K562 (cell line): Measurements from ENCODE around the gene GRIN2D.

Experiments used
- CEBPG ChIP-seq, 3 experiments: fragments of 200-800 bp in 1 of 3; sonication (Bioruptor generic) in 1 of 3; sonication (generic) in 1 of 3; formaldehyde crosslinking in 1 of 3; IDR thresholded peaks in 2 of 3; conservative IDR thresholded peaks in 1 of 3; 2 replicates each; pipeline versions ENCODE4 v1.6.1 to v1.8.0; 2016 to 2022; ENCODE audit warnings: missing compliant biosample characterization in 2 of 3, missing genetic modification characterization in 2 of 3, mild to moderate bottlenecking in 1 of 3, missing genetic modification reagents in 1 of 3
- EGR1 ChIP-seq: fragments of 450-650 bp; conservative IDR thresholded peaks from 2 replicates; pipeline ENCODE4 v1.6.1; 2017; ENCODE audit warnings: mild to moderate bottlenecking
- GABPA ChIP-seq: fragments of 200-800 bp; sonication (Bioruptor generic); conservative IDR thresholded peaks from 2 replicates; pipeline ENCODE4 v1.6.1; 2016; ENCODE audit warnings: low read depth, missing genetic modification characterization, missing compliant biosample characterization
- HDAC2 ChIP-seq: fragments of 450-650 bp; IDR thresholded peaks from 2 replicates; pipeline ENCODE4 v1.6.1; 2016; ENCODE audit warnings: mild to moderate bottlenecking
- HEY1 ChIP-seq: fragments of 250-450 bp; sonication (Bioruptor Pico); IDR thresholded peaks from 2 replicates; pipeline ENCODE4 v1.5.0; 2020; ENCODE audit warnings: mild to moderate bottlenecking, moderate library complexity, borderline replicate concordance
- HNRNPK ChIP-seq: fragments of 200-400 bp; formaldehyde crosslinking; IDR thresholded peaks from one replicate; pipeline ENCODE4 v1.6.1; 2018; ENCODE audit warnings: mild to moderate bottlenecking, low read depth, low read length; ENCODE audit not compliant: poor library complexity, severe bottlenecking
- JUN ChIP-seq, 2 experiments: sonication (generic) in 1 of 2; formaldehyde crosslinking in 1 of 2; IDR thresholded peaks; 2 replicates each; pipeline versions ENCODE4 v1.6.1 to v1.8.0; 2012 to 2022; ENCODE audit warnings: borderline replicate concordance in 2 of 2, mild to moderate bottlenecking in 2 of 2, improper control_type of control experiment in 1 of 2, low read depth in 1 of 2, low read length in 1 of 2, missing genetic modification reagents in 1 of 2
- NR0B1 ChIP-seq: fragments of 450-650 bp; IDR thresholded peaks from one replicate; pipeline ENCODE4 v1.6.1; 2018; ENCODE audit warnings: mild to moderate bottlenecking, moderate library complexity; ENCODE audit not compliant: partially characterized antibody
- RBM22 ChIP-seq: fragments of 200-400 bp; formaldehyde crosslinking; IDR thresholded peaks from 2 replicates; pipeline ENCODE4 v1.6.1; 2018; ENCODE audit warnings: low read length, low read depth; ENCODE audit not compliant: poor library complexity, severe bottlenecking
- SMC3 ChIP-seq: conservative IDR thresholded peaks from 2 replicates; pipeline ENCODE4 v1.6.1; 2011; ENCODE audit warnings: low read depth, low read length, improper control_type of control experiment; ENCODE audit not compliant: insufficient read depth
- ZFPM2 ChIP-seq: fragments of 250-450 bp; sonication (Bioruptor Pico); IDR thresholded peaks from 2 replicates; pipeline ENCODE4 v1.5.1; 2022; ENCODE audit warnings: mild to moderate bottlenecking
- ZFX ChIP-seq: sonication (generic); formaldehyde crosslinking; IDR thresholded peaks from 2 replicates; pipeline ENCODE4 v1.8.0; 2022; ENCODE audit warnings: mild to moderate bottlenecking, missing genetic modification reagents, moderate library complexity
- TF ChIP-seq, protein P1 (sequence below): sonication (generic); formaldehyde crosslinking; IDR thresholded peaks from 2 replicates; pipeline ENCODE4 v1.9.0; 2022; ENCODE audit warnings: mild to moderate bottlenecking, missing genetic modification reagents
- TF ChIP-seq, protein P2 (sequence below), 3 experiments: IDR thresholded peaks in 2 of 3; conservative IDR thresholded peaks in 1 of 3; 2 replicates each; pipeline ENCODE4 v1.5.1; 2011 to 2012; ENCODE audit warnings: low read length in 3 of 3, mild to moderate bottlenecking in 3 of 3, control low read depth in 2 of 3, improper control_type of control experiment in 1 of 3, inconsistent platforms in 1 of 3, low read depth in 1 of 3, mixed read lengths in 1 of 3, moderate library complexity in 1 of 3; ENCODE audit not compliant: insufficient read depth in 2 of 3

DNA sequence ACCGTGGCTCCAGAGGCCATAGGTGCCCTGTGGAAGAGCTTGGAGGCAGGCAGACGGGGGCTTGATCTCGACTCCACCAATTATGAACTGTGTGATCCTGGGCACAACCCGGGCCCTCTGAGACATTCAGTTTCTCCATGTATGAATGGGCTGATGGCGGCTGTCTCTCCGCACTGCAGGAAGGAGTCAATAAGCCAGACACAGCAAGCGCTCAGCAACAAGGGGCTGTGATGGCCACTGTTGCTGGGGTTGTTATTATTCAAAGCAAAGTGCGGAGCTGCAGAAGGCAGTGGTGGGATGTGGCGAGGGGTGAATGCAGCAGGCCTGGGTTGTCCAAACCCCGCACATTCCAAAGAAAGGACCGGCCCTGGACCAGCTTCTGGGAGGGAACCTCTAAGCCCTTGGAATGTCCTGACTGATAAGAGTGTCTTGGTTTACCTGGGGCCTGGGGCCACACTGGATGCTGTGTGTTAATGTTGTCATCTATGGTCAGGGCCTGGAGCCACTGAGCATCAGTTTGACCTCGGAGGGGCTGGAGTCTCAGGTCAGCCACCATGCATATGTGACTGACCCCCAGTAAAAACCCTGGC lies 38.0 kb upstream of the GRIN2D start:
- TF ChIP-seq JUN (IDR thresholded peaks at IDR 0.05; ENCODE audit: borderline replicate concordance, low read depth, low read length): no peak
- TF ChIP-seq JUN (CRISPR knock-in tag; IDR thresholded peaks at IDR 0.05; ENCODE audit: borderline replicate concordance): no peak
- TF ChIP-seq GABPA: no peak
- TF ChIP-seq ZFX (CRISPR knock-in tag): no peak
- no peak for TF ChIP-seq SMC3
- no peak for TF ChIP-seq ZFPM2 (CRISPR knock-in tag)
- TF ChIP-seq, protein P1, sequence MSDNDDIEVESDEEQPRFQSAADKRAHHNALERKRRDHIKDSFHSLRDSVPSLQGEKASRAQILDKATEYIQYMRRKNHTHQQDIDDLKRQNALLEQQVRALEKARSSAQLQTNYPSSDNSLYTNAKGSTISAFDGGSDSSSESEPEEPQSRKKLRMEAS (CRISPR knock-in tag): no peak
- TF ChIP-seq, protein P2, sequence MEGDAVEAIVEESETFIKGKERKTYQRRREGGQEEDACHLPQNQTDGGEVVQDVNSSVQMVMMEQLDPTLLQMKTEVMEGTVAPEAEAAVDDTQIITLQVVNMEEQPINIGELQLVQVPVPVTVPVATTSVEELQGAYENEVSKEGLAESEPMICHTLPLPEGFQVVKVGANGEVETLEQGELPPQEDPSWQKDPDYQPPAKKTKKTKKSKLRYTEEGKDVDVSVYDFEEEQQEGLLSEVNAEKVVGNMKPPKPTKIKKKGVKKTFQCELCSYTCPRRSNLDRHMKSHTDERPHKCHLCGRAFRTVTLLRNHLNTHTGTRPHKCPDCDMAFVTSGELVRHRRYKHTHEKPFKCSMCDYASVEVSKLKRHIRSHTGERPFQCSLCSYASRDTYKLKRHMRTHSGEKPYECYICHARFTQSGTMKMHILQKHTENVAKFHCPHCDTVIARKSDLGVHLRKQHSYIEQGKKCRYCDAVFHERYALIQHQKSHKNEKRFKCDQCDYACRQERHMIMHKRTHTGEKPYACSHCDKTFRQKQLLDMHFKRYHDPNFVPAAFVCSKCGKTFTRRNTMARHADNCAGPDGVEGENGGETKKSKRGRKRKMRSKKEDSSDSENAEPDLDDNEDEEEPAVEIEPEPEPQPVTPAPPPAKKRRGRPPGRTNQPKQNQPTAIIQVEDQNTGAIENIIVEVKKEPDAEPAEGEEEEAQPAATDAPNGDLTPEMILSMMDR (IDR thresholded peaks at IDR 0.05 in 2 of 3, conservative IDR thresholded peaks at IDR 0.05 in 1 of 3; ENCODE audit: insufficient read depth in 2 of 3, low read depth in 1 of 3, low read length in 3 of 3): no peak
- no peak for TF ChIP-seq EGR1
- no peak for TF ChIP-seq HDAC2
- no peak for TF ChIP-seq RBM22
- no peak for TF ChIP-seq HNRNPK
- TF ChIP-seq HEY1 (CRISPR knock-in tag): no peak
- no peak for TF ChIP-seq NR0B1
- TF ChIP-seq CEBPG (CRISPR knock-in tag; IDR thresholded peaks at IDR 0.05): no peak
- no peak for TF ChIP-seq CEBPG (tag; conservative IDR thresholded peaks at IDR 0.05 in 1 of 2, IDR thresholded peaks at IDR 0.05 in 1 of 2)
